ENCODE data around the gene CARD9.

CARD9 gene, protein sequence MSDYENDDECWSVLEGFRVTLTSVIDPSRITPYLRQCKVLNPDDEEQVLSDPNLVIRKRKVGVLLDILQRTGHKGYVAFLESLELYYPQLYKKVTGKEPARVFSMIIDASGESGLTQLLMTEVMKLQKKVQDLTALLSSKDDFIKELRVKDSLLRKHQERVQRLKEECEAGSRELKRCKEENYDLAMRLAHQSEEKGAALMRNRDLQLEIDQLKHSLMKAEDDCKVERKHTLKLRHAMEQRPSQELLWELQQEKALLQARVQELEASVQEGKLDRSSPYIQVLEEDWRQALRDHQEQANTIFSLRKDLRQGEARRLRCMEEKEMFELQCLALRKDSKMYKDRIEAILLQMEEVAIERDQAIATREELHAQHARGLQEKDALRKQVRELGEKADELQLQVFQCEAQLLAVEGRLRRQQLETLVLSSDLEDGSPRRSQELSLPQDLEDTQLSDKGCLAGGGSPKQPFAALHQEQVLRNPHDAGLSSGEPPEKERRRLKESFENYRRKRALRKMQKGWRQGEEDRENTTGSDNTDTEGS

GRCh38 chr9:136373300-136374182, at the start of gene CARD9:
Gene CARD9, minus strand, starts transcription at chr9:136373669. Its CDS starts 1,591 bp downstream, at chr9:136372078.
- TF ChIP-seq EZH2phosphoT487 (IDR thresholded peaks at IDR 0.05; ENCODE audit: borderline replicate concordance, low read length): no peak
- TF ChIP-seq, protein P1, sequence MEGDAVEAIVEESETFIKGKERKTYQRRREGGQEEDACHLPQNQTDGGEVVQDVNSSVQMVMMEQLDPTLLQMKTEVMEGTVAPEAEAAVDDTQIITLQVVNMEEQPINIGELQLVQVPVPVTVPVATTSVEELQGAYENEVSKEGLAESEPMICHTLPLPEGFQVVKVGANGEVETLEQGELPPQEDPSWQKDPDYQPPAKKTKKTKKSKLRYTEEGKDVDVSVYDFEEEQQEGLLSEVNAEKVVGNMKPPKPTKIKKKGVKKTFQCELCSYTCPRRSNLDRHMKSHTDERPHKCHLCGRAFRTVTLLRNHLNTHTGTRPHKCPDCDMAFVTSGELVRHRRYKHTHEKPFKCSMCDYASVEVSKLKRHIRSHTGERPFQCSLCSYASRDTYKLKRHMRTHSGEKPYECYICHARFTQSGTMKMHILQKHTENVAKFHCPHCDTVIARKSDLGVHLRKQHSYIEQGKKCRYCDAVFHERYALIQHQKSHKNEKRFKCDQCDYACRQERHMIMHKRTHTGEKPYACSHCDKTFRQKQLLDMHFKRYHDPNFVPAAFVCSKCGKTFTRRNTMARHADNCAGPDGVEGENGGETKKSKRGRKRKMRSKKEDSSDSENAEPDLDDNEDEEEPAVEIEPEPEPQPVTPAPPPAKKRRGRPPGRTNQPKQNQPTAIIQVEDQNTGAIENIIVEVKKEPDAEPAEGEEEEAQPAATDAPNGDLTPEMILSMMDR (IDR thresholded peaks at IDR 0.05; ENCODE audit: low read depth, low read length, poor library complexity, severe bottlenecking): no peak
- Histone ChIP-seq H3K27ac (ENCODE audit: low read depth, low read length) (no peak within 1 kb of the TSS), H3K27me3 (ENCODE audit: control insufficient read depth, low read length) (no peaks in the 10 kb centered on the region), H3K4me2 (ENCODE audit: low read length) (no peak within 1 kb of the TSS), H3K36me3 (ENCODE audit: control insufficient read depth, low read length) (peaks cover 28% of the 10 kb centered on the region; the same call in 1 of the 2 replicates), H3K79me2 (ENCODE audit: control insufficient read depth, low read length) (no peaks in the 10 kb centered on the region), H4K20me1 (ENCODE audit: control insufficient read depth, insufficient read depth, low read depth, low read length) (no peaks in the 10 kb centered on the region), H3F3A (ENCODE audit: control insufficient read depth, insufficient read depth) (no peaks in the 10 kb centered on the region), H3K4me1 (ENCODE audit: control insufficient read depth, low read length) (0 out of 2 replicates have a peak, but pooled peaks cover 5% of the 10 kb centered on the region), H3K4me3 (ENCODE audit: low read length) (no peak within 1 kb of the TSS), H3K9me3 (ENCODE audit: control insufficient read depth, insufficient read depth, low read length) (no peaks in the 10 kb centered on the region), H3K9me2 (replicated peaks; ENCODE audit: control insufficient read depth, low read length) (no peaks in the 10 kb centered on the region)

- Histone ChIP-seq H3K4me3 (ENCODE audit: low read length) (no peak overlapping the region), H3K79me2 (ENCODE audit: control insufficient read depth, low read length) (no peaks in the 10 kb centered on the region; the same call in 1 of the 2 replicates), H3K27me3 (ENCODE audit: control insufficient read depth, low read length) (no peaks in the 10 kb centered on the region), H4K20me1 (ENCODE audit: control insufficient read depth, insufficient read depth, low read depth, low read length) (no peaks in the 10 kb centered on the region), H3K9me3 (ENCODE audit: control insufficient read depth, insufficient read depth, low read length) (no peaks in the 10 kb centered on the region), H3F3A (ENCODE audit: control insufficient read depth, insufficient read depth) (no peaks in the 10 kb centered on the region), H3K9me2 (replicated peaks; ENCODE audit: control insufficient read depth, low read length) (no peaks in the 10 kb centered on the region), H3K4me1 (ENCODE audit: control insufficient read depth, low read length) (no peaks in the 10 kb centered on the region), H3K36me3 (ENCODE audit: control insufficient read depth, low read length) (peaks cover 79% of the 10 kb centered on the region), H3K27ac (ENCODE audit: low read depth, low read length) (no peak overlapping the region), H3K4me2 (ENCODE audit: low read length) (no peak overlapping the region)
- no peak for TF ChIP-seq EZH2phosphoT487 (IDR thresholded peaks at IDR 0.05; ENCODE audit: borderline replicate concordance, low read length)
- TF ChIP-seq, protein P1 (IDR thresholded peaks at IDR 0.05; ENCODE audit: low read depth, low read length, poor library complexity, severe bottlenecking): no peak
Measured at GRCh38 chr9:136422876-136423275, 49.4 kb upstream of the CARD9 start.

DNA sequence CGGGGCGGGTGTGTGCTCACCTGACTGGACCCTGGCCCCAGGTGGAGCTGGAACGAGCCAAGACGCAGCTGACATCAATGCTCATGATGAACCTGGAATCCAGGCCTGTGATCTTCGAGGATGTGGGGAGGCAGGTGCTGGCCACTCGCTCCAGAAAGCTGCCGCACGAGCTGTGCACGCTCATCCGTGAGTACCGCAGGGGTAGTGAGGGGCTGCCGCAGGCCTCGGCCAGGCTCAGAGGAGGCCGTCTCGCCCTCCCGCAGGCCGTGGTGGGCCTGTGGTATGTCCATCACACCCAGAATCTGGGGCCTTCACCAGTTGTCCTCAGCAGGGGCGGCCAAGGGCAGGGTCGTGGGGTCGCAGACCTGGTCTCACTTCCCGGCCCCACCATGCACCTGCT, 48.3 kb upstream of the CARD9 start:
- no peaks in the 10 kb centered on the region for H3F3A ChIP-seq (ENCODE audit: control insufficient read depth, insufficient read depth)
- H3K27me3 ChIP-seq (ENCODE audit: control insufficient read depth, low read length): no peaks in the 10 kb centered on the region
- no peaks in the 10 kb centered on the region for H3K9me3 ChIP-seq (ENCODE audit: control insufficient read depth, insufficient read depth, low read length)
- H4K20me1 ChIP-seq (ENCODE audit: control insufficient read depth, insufficient read depth, low read depth, low read length): no peaks in the 10 kb centered on the region
- no peak overlapping the region for H3K27ac ChIP-seq (ENCODE audit: low read depth, low read length)
- no peaks in the 10 kb centered on the region for H3K9me2 ChIP-seq (replicated peaks; ENCODE audit: control insufficient read depth, low read length)
- H3K36me3 ChIP-seq (ENCODE audit: control insufficient read depth, low read length): peaks cover 81% of the 10 kb centered on the region
- H3K79me2 ChIP-seq (ENCODE audit: control insufficient read depth, low read length): no peaks in the 10 kb centered on the region; the same call in 1 of the 2 replicates
- TF ChIP-seq, protein P1 (IDR thresholded peaks at IDR 0.05; ENCODE audit: low read depth, low read length, poor library complexity, severe bottlenecking): no peak
- TF ChIP-seq EZH2phosphoT487 (IDR thresholded peaks at IDR 0.05; ENCODE audit: borderline replicate concordance, low read length): no peak
- no peak overlapping the region for H3K4me2 ChIP-seq (ENCODE audit: low read length)
- no peak overlapping the region for H3K4me3 ChIP-seq (ENCODE audit: low read length)
- no peaks in the 10 kb centered on the region for H3K4me1 ChIP-seq (ENCODE audit: control insufficient read depth, low read length)

Data from DOHH2 (cell line).